HG03354 (cell line): ENCODE data around the gene CPSF7.

Source experiments
- ATAC-seq: cut with Tn5 transposase; IDR thresholded peaks from one replicate; pipeline ENCODE4 v1.9.1; 2021; ENCODE audit warnings: mild to moderate bottlenecking; ENCODE audit not compliant: unreplicated experiment, poor library complexity, severe bottlenecking

CPSF7 gene

DNA sequence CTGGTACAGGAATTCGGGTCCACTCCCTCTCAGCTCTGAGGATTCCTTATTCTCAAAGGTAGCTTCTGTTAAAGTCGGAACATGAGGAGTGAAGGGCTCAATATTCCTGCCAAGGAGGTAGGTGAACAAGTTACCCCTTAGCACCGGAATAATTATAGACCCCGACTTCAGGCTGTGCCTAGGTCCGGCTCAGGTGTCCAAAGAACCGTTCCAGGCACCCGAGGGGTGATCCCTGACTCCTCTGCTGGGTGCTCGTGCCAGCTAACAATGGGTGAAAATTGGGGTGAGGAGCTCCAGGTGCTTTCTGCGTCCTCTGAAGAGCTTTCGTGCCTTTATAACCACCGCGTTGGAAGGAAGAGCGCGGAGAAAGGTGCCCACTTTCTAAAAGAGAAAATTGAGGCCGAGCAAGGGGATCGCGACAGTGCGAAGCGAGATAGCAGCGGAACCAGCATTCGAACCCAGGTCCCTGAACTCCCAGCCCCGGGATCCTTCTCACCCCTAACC, 68.5 kb downstream of the CPSF7 start:
- no peak for ATAC-seq

DNA sequence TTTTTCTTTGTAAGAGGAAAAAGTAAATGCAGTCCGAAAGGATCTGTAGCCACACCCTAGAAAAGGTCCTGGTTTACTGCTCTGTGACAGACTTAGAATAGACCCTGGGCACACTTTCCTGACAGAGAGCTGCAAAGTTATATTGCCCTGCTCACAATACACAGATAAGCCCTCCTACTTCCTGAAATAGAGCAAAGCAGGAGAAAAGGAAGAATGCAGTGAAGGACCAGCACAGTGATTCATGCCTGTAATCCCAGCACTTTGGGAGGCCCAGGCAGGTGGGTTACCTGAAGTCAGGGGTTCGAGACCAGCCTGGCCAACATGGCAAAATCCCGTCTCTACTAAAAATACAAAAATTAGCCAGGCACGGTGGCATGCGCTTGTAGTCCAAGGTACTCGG, 70.3 kb downstream of the CPSF7 start:
- ATAC-seq = no peak

DNA sequence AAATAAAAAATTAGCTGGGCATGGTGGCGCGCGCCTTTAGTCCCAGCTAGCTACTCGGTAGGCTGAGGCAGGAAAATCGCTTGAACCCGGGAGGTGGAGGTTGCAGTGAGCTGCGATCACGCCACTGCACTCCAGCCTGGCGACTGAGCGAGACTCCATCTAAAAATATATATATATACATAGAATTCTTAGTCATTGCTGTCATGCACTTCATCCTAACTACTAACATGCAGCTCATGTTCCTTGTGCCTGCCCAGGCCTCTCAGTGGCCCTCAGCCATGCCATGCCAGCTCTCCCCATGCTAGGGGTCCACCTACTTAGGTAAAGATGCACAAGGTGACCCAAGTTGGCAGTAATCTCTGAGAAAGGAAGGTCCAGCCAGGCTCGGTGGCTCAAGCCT, 71.2 kb downstream of the CPSF7 start:
- ATAC-seq = no peak

DNA sequence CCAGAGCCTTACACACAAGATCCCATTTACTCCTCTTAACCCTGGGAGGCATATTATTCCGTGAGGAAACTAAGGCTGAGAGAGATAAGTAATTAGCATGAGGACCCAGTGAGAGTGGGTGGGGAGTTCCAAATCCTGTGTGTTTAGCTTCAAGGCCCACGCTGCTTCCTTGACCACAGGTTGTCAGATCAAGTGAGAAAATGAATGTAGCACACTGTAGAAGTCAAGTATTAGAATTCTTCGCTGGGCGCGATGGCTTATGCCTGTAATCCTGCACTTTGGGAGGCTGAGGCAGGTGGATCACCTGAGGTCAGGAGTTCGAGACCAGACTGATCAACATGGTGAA, 71.9 kb downstream of the CPSF7 start:
- no peak for ATAC-seq

- peak; percentile 54 for ATAC-seq
Measured at GRCh38 chr11:61357233-61357893, 72.4 kb downstream of the CPSF7 start.

GRCh38 chr11:61356706-61357105, 73.1 kb downstream of the CPSF7 start:
- ATAC-seq = no peak

GRCh38 chr11:61354208-61354607, 75.6 kb downstream of the CPSF7 start:
- ATAC-seq = no peak

- ATAC-seq = no peak
Measured at GRCh38 chr11:61353131-61354067, 76.4 kb downstream of the CPSF7 start.
